H1 (cell line): Measurements from ENCODE around the gene ZNF764. TPM values are rescaled to one million over a fixed set of nuclear protein-coding genes. Genes with fewer than 3 reads are reported as not detected.
A peak's percentile ranks its signal among the peaks of the same experiment; 100 is the strongest.
"Not testable (repeated sequence)": the region's sequence is repeated elsewhere in the genome, so short reads cannot be mapped to it uniquely, and the experiment has no call there.

Source experiments
- CTCF ChIA-PET: fragments of 300-600 bp; sonication (Branson Sonifier 250); formaldehyde crosslinking; loops from one replicate; lab custom pipeline; 2021; ENCODE audit not compliant: partially characterized antibody; lab: Charles Lee
- POLR2A ChIA-PET: fragments of 300-600 bp; sonication (Branson Sonifier 250); formaldehyde crosslinking; loops from one replicate; lab custom pipeline; 2021; ENCODE audit warnings: inconsistent platforms; ENCODE audit not compliant: partially characterized antibody; lab: Charles Lee
- DNase-seq, 2 experiments: peaks; one replicate each; pipeline versions ENCODE4 v3.0.0 to v3.0.0-alpha.2; 2010 to 2022; ENCODE audit warnings: low spot score in 2 of 2, low read depth in 1 of 2, mixed read lengths in 1 of 2
- FAIRE-seq: peaks from 2 replicates; lab custom pipeline; 2011; peaks lifted over from hg19 to GRCh38; lab: Jason Lieb, UNC
- H2AFZ ChIP-seq: 2 replicates; pipeline ENCODE4 v1.8.1; 2012; ENCODE audit warnings: low read length, inconsistent platforms
- H2AK5ac ChIP-seq: 2 replicates; pipeline ENCODE4 v1.6.1; 2013; ENCODE audit warnings: low read depth, low read length
- H2BK120ac ChIP-seq: replicated peaks from 2 replicates; pipeline ENCODE3; 2013; ENCODE audit warnings: low read depth, low read length, inconsistent platforms
- H2BK12ac ChIP-seq: 2 replicates; pipeline ENCODE4 v1.6.1; 2013; ENCODE audit warnings: low read depth, low read length
- H2BK15ac ChIP-seq: 2 replicates; pipeline ENCODE4 v1.6.1; 2013; ENCODE audit warnings: low read length
- H2BK20ac ChIP-seq: 2 replicates; pipeline ENCODE4 v1.6.1; 2013; ENCODE audit warnings: low read length
- H2BK5ac ChIP-seq: 2 replicates; pipeline ENCODE4 v1.6.1; 2013; ENCODE audit warnings: low read depth, low read length
- H3K14ac ChIP-seq: 2 replicates; pipeline ENCODE4 v1.6.1; 2013; ENCODE audit warnings: inconsistent platforms; ENCODE audit not compliant: insufficient read length
- H3K18ac ChIP-seq: 2 replicates; pipeline ENCODE4 v1.6.1; 2013; ENCODE audit warnings: low read length; ENCODE audit errors: extremely low read depth
- H3K23ac ChIP-seq: 2 replicates; pipeline ENCODE4 v1.6.1; 2013; ENCODE audit warnings: inconsistent platforms; ENCODE audit not compliant: insufficient read length
- H3K23me2 ChIP-seq: 2 replicates; pipeline ENCODE4 v1.6.1; 2013; ENCODE audit warnings: low read depth, low read length
- H3K27ac ChIP-seq: 2 replicates; pipeline ENCODE4 v1.6.1; 2011; ENCODE audit warnings: low read depth, low read length, inconsistent platforms
- H3K27me3 ChIP-seq, 4 experiments: replicated peaks in 1 of 4; 1 replicate in 1 of 4; 2 replicates in 3 of 4; pipeline versions ENCODE4 v1.6.1 to v1.8.1; 2011 to 2013; ENCODE audit warnings: low read length in 3 of 4, mild to moderate bottlenecking in 3 of 4, inconsistent platforms in 2 of 4, mixed read lengths in 2 of 4, moderate library complexity in 1 of 4; ENCODE audit not compliant: control insufficient read depth in 3 of 4, insufficient read depth in 3 of 4; ENCODE audit errors: extremely low read depth in 1 of 4
- H3K36me3 ChIP-seq, 4 experiments: 2 replicates each; pipeline versions ENCODE4 v1.6.1 to v1.8.1; 2011 to 2013; ENCODE audit warnings: mild to moderate bottlenecking in 4 of 4, low read length in 3 of 4, moderate library complexity in 2 of 4, control low read depth in 1 of 4, inconsistent platforms in 1 of 4; ENCODE audit not compliant: insufficient read depth in 4 of 4, control insufficient read depth in 2 of 4
- H3K4ac ChIP-seq: replicated peaks from 2 replicates; pipeline ENCODE3; 2013; ENCODE audit warnings: low read length, low read depth, mixed read lengths, inconsistent platforms; ENCODE audit not compliant: insufficient read length
- H3K4me1 ChIP-seq, 4 experiments: replicated peaks in 1 of 4; 1 replicate in 1 of 4; 2 replicates in 3 of 4; pipeline versions ENCODE4 v1.6.1 to v1.8.1; 2011 to 2013; ENCODE audit warnings: low read length in 3 of 4, inconsistent platforms in 2 of 4, mixed read lengths in 1 of 4; ENCODE audit not compliant: insufficient read depth in 4 of 4, control insufficient read depth in 3 of 4
- H3K4me2 ChIP-seq, 2 experiments: 2 replicates each; pipeline versions ENCODE4 v1.6.1 to v1.8.1; 2011 to 2013; ENCODE audit warnings: low read depth in 2 of 2, low read length in 2 of 2, control low read depth in 1 of 2, inconsistent platforms in 1 of 2, mild to moderate bottlenecking in 1 of 2; ENCODE audit not compliant: insufficient read depth in 1 of 2
- H3K4me3 ChIP-seq, 4 experiments: fragments of 200-600, 300-600 bp in 1 of 4; sonication (generic), shearing (Covaris generic), sonication (Bioruptor Twin) in 1 of 4; 2 replicates each; pipeline versions ENCODE4 v1.5.1 to v1.8.1; 2011 to 2016; ENCODE audit warnings: low read length in 4 of 4, low read depth in 3 of 4, control low read depth in 2 of 4, inconsistent platforms in 2 of 4, mild to moderate bottlenecking in 2 of 4, mixed read lengths in 1 of 4, moderate library complexity in 1 of 4; ENCODE audit not compliant: insufficient read depth in 2 of 4; ENCODE audit errors: extremely low read depth in 1 of 4
- H3K56ac ChIP-seq: replicated peaks from 2 replicates; pipeline ENCODE3; 2013; ENCODE audit warnings: low read depth, mild to moderate bottlenecking, mixed read lengths, low read length, inconsistent platforms; ENCODE audit not compliant: insufficient read length
- H3K79me1 ChIP-seq: 2 replicates; pipeline ENCODE4 v1.6.1; 2013; ENCODE audit warnings: low read depth, low read length, control low read depth
- H3K79me2 ChIP-seq, 2 experiments: 2 replicates each; pipeline versions ENCODE4 v1.6.1 to v1.8.1; 2012 to 2013; ENCODE audit warnings: low read length in 2 of 2, mild to moderate bottlenecking in 2 of 2, inconsistent platforms in 1 of 2; ENCODE audit not compliant: insufficient read depth in 2 of 2, control insufficient read depth in 1 of 2
- H3K9ac ChIP-seq, 4 experiments: replicated peaks in 1 of 4; 1 replicate in 1 of 4; 2 replicates in 3 of 4; pipeline versions ENCODE4 v1.6.1 to v1.8.1; 2011 to 2013; ENCODE audit warnings: low read depth in 3 of 4, low read length in 3 of 4, control low read depth in 2 of 4, mild to moderate bottlenecking in 2 of 4, moderate library complexity in 2 of 4, inconsistent platforms in 1 of 4; ENCODE audit errors: extremely low read depth in 1 of 4
- H3K9me3 ChIP-seq, 2 experiments: 2 replicates each; pipeline versions ENCODE4 v1.6.1 to v1.8.1; 2012 to 2013; ENCODE audit warnings: mild to moderate bottlenecking in 2 of 2, moderate library complexity in 2 of 2, control low read depth in 1 of 2, inconsistent platforms in 1 of 2, low read depth in 1 of 2, low read length in 1 of 2, mixed read lengths in 1 of 2; ENCODE audit not compliant: insufficient read depth in 2 of 2
- H4K20me1 ChIP-seq, 2 experiments: replicated peaks in 1 of 2; 2 replicates each; pipeline versions ENCODE3 to v1.8.1; 2011 to 2013; ENCODE audit warnings: inconsistent platforms in 2 of 2, low read length in 2 of 2, mild to moderate bottlenecking in 1 of 2; ENCODE audit not compliant: insufficient read depth in 2 of 2, control insufficient read depth in 1 of 2
- H4K5ac ChIP-seq: 2 replicates; pipeline ENCODE4 v1.6.1; 2013; ENCODE audit warnings: low read length, low read depth, mixed read lengths, inconsistent platforms; ENCODE audit not compliant: insufficient read length
- H4K8ac ChIP-seq: 2 replicates; pipeline ENCODE4 v1.8.0; 2013; ENCODE audit warnings: mild to moderate bottlenecking, moderate library complexity, low read length, inconsistent platforms; ENCODE audit not compliant: insufficient read depth; ENCODE audit errors: extremely low read depth
- H4K91ac ChIP-seq: replicated peaks from 2 replicates; pipeline ENCODE3; 2013; ENCODE audit warnings: low read length, mixed read lengths, inconsistent platforms; ENCODE audit not compliant: insufficient read length
- RBBP5 ChIP-seq: IDR thresholded peaks from 2 replicates; pipeline ENCODE4 v1.7.1; 2012; ENCODE audit warnings: low read depth, mild to moderate bottlenecking, inconsistent platforms, low read length, moderate library complexity, borderline replicate concordance
- TAF1 ChIP-seq: IDR thresholded peaks from 2 replicates; pipeline ENCODE4 v1.6.1; 2011; ENCODE audit warnings: mild to moderate bottlenecking, low read depth, low read length
- WGBS, 2 experiments: shearing (Covaris generic) in 1 of 2; methylation state at CpG; one replicate each; pipeline versions ENCODE4 v1.1.6 to v1.1.7; 2013 to 2015; ENCODE audit warnings: low lambda C conversion rate in 2 of 2, mixed read lengths in 2 of 2, inconsistent platforms in 1 of 2, low coverage in 1 of 2, missing lambda C conversion rate in 1 of 2; ENCODE audit not compliant: insufficient replicate concordance in 2 of 2, insufficient coverage in 1 of 2, insufficient read length in 1 of 2; ENCODE audit errors: extremely low coverage in 1 of 2, missing lambda C conversion rate in 1 of 2; 5-methylcytosine and 5-hydroxymethylcytosine counted together
- polyA plus RNA-seq, 7 experiments: library from polyadenylated mRNA; depleted of rRNA in 3 of 7; stranded (reverse) in 5 of 7; unstranded in 2 of 7; fragments of >200 nt in 5 of 7; fragments of 200-250 nt in 2 of 7; gene quantifications; 1 replicate in 5 of 7; 2 replicates in 1 of 7; 4 replicates in 1 of 7; pipeline versions ENCODE4 v1.2.1 to v1.2.3, GENCODE V29; 2011 to 2013; ENCODE audit warnings: missing spikeins in 2 of 7, mixed read lengths in 2 of 7
- total RNA-seq: library from RNA; stranded (reverse); fragmentation: NEBNext Ultra II Directional; extraction: Animal tissue kit (Norgen Biotek cat#: 25700); gene quantifications from 2 replicates; pipeline ENCODE4 v1.2.1, GENCODE V29; 2021

The ZNF764 gene
- total and polyA plus RNA-seq, 2 of the 8 experiments (the other 6 are each of a cell fraction or from before 2014, with no cell fraction given) = 5.7 to 7.7 TPM

DNA sequence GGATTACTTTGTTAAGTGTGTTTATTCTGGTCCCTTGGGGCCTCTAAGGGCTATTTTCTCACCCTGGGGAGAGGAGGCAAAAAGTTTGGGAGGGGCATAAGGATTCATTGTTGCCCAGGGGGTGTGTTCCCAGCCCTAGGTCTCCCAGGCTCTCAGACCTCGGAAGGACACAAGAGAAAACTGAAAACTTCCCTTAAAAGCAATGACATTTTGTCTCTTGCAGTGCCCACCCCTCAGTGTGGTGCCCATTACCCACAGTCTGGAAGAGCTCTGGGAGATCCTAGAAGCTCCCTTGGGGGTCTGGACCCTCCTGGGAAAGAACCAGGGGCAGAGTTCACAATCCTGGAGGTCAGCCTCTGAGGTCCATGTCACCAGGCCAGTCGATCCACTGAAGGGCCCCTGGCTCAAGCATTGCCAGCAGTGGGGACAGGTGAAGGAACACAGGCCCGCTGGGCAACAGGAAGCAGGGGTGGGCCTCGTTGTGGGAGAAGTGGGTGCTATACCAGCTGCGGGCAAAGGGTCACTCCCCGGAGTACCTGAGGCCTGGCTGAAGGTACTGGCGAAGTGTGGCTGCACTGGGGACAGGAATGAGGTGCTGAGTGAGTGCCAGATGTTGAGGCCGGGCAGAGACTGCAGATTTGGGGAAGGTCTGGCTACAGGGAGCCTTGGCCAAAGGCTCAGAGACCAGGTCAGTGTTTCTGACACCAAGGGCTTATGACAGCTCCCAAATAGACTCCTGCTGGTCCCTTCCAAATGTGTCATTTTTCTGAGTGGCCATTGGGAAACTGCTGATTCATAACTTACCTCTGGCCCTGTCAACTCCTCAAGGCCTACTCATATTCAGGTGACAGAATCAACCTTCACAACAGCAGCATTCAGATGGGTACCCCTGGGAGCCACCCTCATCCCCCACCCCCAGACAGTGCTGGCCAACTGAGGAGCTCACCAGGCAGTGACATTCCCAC is 18.9 kb downstream of the ZNF764 start (continued):
- TF ChIP-seq TAF1 (no peak), RBBP5 (no peak)

DNA sequence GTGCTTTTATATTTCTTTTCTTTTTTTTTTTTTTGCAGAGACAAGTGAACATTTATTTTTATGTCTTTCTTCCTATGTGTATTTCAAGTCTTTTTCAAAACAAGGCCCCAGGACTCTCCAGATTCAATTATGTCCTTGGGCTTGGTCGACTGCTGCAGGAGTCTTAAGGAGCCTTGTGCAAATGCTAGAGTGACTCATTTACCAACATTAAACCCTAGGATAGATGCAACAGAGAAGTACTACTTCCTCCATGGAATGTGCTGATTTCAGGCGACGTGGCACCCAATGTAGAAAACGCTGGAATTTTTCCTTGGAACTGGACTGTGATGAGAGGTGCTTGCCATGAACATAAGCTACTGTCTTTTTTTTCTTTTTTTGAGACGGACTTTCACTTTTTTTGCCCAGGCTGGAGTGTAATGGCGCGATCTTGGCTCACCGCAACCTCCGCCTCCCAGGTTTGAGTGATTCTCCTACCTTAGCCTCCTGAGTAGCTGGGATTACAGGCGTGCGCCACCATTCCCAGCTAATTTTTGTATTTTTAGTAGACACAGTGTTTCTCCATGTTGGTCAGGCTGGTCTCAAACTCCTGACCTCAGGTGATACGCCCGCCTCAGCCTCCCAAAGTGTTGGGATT is 21.7 kb downstream of the ZNF764 start:
- not testable (repeated sequence) for H3K36me3 ChIP-seq, H2BK5ac ChIP-seq, H2AFZ ChIP-seq, H3K9ac ChIP-seq, H3K23me2 ChIP-seq, H3K14ac ChIP-seq, H3K23ac ChIP-seq, H3K4ac ChIP-seq, FAIRE-seq, H2BK15ac ChIP-seq, H4K91ac ChIP-seq, H3K18ac ChIP-seq, H4K5ac ChIP-seq, H3K79me1 ChIP-seq, H3K56ac ChIP-seq, H2BK120ac ChIP-seq, H4K20me1 ChIP-seq, H3K4me1 ChIP-seq, H3K79me2 ChIP-seq, DNase-seq, H2AK5ac ChIP-seq, H3K27me3 ChIP-seq, H3K9me3 ChIP-seq, H4K8ac ChIP-seq, H2BK12ac ChIP-seq, H2BK20ac ChIP-seq
- CTCF ChIA-PET = interaction anchor here (0.7 to 4.4 kb wide), 15 partner anchors 10 to 122 kb away, joined by 3 to 28 read pairs (median 8); partner anchors contain the start of genes DCTPP1 and ZNF764
- POLR2A ChIA-PET = interaction anchor here (0.8 to 5.3 kb wide), 14 partner anchors 8 to 129 kb away, joined by 3 to 121 read pairs (median 18); partner anchors contain the start of genes SEPHS2, ZNF688, ZNF689 and ZNF764
- WGBS, 2 experiments = 87% methylated on average over 13 of the region's 13 CpGs; no CpG with 5 or more reads in 1 of the 2 experiments
- peak overlapping the region; percentile 58 to 86 for H3K4me2 ChIP-seq
- peak overlapping the region; percentile 94; the same call in 1 of the 2 replicates for H3K27ac ChIP-seq
- H3K4me3 ChIP-seq = peak overlapping the region in 1 of 4 experiments; percentile 72; a peak in 2 of 8 replicates
